ENCODE results near the gene HGS. TPM values are rescaled to one million over a fixed set of nuclear protein-coding genes. Genes with fewer than 3 reads are reported as not detected.

HGS gene
- total and polyA plus RNA-seq, 2 of the 13 experiments (the other 11 are each of a cell fraction or from before 2014, with no cell fraction given) = 73.3 to 78.1 TPM

DNA sequence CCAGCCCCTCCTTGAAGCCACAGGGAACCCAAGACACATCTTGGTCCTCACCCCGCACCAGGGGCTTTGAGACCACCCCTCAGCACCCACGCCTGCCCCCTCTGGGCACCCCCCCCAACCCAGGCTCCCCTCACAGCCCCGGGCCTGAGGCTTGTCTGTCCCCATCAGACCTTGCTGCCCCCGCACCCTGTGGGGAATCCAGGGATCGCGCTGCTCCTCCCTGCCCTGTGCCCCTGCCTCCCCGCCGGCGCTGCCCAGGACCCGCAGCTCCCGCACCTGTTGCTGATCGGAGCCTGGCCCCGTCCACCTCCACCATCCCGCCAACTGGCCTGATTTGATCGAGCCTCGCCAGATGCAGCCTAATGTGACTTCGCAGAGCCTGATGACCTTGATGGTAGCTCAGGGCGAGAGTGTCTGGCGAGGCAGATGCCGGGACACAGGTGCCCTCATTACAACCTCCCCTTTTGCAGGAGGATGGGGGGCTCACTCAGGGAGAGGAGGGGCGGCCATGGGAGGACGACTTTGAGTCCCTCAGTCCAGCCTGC lies 57.3 kb downstream of the HGS start (continued):
- TF ChIP-seq, protein P1, sequence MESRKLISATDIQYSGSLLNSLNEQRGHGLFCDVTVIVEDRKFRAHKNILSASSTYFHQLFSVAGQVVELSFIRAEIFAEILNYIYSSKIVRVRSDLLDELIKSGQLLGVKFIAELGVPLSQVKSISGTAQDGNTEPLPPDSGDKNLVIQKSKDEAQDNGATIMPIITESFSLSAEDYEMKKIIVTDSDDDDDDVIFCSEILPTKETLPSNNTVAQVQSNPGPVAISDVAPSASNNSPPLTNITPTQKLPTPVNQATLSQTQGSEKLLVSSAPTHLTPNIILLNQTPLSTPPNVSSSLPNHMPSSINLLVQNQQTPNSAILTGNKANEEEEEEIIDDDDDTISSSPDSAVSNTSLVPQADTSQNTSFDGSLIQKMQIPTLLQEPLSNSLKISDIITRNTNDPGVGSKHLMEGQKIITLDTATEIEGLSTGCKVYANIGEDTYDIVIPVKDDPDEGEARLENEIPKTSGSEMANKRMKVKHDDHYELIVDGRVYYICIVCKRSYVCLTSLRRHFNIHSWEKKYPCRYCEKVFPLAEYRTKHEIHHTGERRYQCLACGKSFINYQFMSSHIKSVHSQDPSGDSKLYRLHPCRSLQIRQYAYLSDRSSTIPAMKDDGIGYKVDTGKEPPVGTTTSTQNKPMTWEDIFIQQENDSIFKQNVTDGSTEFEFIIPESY (CRISPR knock-in tag; IDR thresholded peaks at IDR 0.05) = peak; percentile 48; the same call in 1 of the 2 replicates
- TF ChIP-seq TARDBP (CRISPR knock-in tag; IDR thresholded peaks at IDR 0.05) (no peak), ZNF451 (CRISPR knock-in tag; IDR thresholded peaks at IDR 0.05) (0 out of 2 replicates have a peak, but pooled peaks have one; percentile 6), NKX3-1 (CRISPR knock-in tag; IDR thresholded peaks at IDR 0.05) (no peak), PITX1 (CRISPR knock-in tag; IDR thresholded peaks at IDR 0.05) (peak; percentile 35; the same call in 1 of the 2 replicates), KLF6 (CRISPR knock-in tag; IDR thresholded peaks at IDR 0.05) (no peak), MYC (CRISPR knock-in tag; IDR thresholded peaks at IDR 0.05; ENCODE audit: borderline replicate concordance) (no peak)
- TF ChIP-seq, protein P2, sequence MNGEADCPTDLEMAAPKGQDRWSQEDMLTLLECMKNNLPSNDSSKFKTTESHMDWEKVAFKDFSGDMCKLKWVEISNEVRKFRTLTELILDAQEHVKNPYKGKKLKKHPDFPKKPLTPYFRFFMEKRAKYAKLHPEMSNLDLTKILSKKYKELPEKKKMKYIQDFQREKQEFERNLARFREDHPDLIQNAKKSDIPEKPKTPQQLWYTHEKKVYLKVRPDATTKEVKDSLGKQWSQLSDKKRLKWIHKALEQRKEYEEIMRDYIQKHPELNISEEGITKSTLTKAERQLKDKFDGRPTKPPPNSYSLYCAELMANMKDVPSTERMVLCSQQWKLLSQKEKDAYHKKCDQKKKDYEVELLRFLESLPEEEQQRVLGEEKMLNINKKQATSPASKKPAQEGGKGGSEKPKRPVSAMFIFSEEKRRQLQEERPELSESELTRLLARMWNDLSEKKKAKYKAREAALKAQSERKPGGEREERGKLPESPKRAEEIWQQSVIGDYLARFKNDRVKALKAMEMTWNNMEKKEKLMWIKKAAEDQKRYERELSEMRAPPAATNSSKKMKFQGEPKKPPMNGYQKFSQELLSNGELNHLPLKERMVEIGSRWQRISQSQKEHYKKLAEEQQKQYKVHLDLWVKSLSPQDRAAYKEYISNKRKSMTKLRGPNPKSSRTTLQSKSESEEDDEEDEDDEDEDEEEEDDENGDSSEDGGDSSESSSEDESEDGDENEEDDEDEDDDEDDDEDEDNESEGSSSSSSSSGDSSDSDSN (CRISPR knock-in tag; IDR thresholded peaks at IDR 0.05) = no peak
- TF ChIP-seq, protein P3, sequence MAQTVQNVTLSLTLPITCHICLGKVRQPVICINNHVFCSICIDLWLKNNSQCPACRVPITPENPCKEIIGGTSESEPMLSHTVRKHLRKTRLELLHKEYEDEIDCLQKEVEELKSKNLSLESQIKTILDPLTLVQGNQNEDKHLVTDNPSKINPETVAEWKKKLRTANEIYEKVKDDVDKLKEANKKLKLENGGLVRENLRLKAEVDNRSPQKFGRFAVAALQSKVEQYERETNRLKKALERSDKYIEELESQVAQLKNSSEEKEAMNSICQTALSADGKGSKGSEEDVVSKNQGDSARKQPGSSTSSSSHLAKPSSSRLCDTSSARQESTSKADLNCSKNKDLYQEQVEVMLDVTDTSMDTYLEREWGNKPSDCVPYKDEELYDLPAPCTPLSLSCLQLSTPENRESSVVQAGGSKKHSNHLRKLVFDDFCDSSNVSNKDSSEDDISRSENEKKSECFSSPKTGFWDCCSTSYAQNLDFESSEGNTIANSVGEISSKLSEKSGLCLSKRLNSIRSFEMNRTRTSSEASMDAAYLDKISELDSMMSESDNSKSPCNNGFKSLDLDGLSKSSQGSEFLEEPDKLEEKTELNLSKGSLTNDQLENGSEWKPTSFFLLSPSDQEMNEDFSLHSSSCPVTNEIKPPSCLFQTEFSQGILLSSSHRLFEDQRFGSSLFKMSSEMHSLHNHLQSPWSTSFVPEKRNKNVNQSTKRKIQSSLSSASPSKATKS (CRISPR knock-in tag; IDR thresholded peaks at IDR 0.05) = no peak
- TF ChIP-seq, protein P4, sequence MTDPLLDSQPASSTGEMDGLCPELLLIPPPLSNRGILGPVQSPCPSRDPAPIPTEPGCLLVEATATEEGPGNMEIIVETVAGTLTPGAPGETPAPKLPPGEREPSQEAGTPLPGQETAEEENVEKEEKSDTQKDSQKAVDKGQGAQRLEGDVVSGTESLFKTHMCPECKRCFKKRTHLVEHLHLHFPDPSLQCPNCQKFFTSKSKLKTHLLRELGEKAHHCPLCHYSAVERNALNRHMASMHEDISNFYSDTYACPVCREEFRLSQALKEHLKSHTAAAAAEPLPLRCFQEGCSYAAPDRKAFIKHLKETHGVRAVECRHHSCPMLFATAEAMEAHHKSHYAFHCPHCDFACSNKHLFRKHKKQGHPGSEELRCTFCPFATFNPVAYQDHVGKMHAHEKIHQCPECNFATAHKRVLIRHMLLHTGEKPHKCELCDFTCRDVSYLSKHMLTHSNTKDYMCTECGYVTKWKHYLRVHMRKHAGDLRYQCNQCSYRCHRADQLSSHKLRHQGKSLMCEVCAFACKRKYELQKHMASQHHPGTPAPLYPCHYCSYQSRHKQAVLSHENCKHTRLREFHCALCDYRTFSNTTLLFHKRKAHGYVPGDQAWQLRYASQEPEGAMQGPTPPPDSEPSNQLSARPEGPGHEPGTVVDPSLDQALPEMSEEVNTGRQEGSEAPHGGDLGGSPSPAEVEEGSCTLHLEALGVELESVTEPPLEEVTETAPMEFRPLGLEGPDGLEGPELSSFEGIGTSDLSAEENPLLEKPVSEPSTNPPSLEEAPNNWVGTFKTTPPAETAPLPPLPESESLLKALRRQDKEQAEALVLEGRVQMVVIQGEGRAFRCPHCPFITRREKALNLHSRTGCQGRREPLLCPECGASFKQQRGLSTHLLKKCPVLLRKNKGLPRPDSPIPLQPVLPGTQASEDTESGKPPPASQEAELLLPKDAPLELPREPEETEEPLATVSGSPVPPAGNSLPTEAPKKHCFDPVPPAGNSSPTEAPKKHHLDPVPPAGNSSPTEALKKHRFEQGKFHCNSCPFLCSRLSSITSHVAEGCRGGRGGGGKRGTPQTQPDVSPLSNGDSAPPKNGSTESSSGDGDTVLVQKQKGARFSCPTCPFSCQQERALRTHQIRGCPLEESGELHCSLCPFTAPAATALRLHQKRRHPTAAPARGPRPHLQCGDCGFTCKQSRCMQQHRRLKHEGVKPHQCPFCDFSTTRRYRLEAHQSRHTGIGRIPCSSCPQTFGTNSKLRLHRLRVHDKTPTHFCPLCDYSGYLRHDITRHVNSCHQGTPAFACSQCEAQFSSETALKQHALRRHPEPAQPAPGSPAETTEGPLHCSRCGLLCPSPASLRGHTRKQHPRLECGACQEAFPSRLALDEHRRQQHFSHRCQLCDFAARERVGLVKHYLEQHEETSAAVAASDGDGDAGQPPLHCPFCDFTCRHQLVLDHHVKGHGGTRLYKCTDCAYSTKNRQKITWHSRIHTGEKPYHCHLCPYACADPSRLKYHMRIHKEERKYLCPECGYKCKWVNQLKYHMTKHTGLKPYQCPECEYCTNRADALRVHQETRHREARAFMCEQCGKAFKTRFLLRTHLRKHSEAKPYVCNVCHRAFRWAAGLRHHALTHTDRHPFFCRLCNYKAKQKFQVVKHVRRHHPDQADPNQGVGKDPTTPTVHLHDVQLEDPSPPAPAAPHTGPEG (CRISPR knock-in tag; IDR thresholded peaks at IDR 0.05) = no peak
- TF ChIP-seq, protein P5, sequence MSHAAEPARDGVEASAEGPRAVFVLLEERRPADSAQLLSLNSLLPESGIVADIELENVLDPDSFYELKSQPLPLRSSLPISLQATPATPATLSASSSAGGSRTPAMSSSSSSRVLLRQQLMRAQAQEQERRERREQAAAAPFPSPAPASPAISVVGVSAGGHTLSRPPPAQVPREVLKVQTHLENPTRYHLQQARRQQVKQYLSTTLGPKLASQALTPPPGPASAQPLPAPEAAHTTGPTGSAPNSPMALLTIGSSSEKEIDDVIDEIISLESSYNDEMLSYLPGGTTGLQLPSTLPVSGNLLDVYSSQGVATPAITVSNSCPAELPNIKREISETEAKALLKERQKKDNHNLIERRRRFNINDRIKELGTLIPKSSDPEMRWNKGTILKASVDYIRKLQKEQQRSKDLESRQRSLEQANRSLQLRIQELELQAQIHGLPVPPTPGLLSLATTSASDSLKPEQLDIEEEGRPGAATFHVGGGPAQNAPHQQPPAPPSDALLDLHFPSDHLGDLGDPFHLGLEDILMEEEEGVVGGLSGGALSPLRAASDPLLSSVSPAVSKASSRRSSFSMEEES (CRISPR knock-in tag; IDR thresholded peaks at IDR 0.05) = no peak
- TF ChIP-seq, protein P6, sequence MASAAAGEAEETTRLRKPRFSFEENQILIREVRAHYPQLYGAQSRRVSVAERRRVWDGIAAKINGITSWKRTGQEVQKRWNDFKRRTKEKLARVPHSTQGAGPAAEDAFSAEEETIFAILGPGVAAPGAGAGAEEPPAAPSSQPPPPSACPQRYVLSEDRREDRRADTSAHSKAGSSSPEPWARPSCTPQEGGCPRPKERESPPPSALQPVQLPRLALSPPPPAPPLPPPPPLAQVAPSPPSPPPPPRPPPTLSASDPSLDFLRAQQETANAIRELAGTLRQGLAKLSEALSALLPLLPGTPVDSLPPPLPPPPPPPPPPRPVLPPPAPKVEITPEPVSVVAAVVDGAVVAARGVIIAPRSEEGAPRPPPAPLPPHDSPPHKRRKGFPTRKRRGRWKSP (CRISPR knock-in tag; IDR thresholded peaks at IDR 0.05) = no peak
